Mucosa of descending colon (tissue), 3 donors: Measurements from ENCODE around the gene NPEPL1. TPM values are rescaled to one million over a fixed set of nuclear protein-coding genes. Genes with fewer than 3 reads are reported as not detected.
A peak's percentile ranks its signal among the peaks of the same experiment; 100 is the strongest.
"Not testable (repeated sequence)": the region's sequence is repeated elsewhere in the genome, so short reads cannot be mapped to it uniquely, and the experiment has no call there.

ENCODE experiments used
- ATAC-seq: fragments of 200-7000 bp; cut with Tn5 transposase; one replicate; pipeline ENCODE4 v1.9.1; 2020; ENCODE audit warnings: mild to moderate bottlenecking, moderate library complexity
- DNase-seq, 3 donors: peaks; one replicate each; pipeline ENCODE4 v3.0.0-alpha.2; 2020
- H3K36me3 ChIP-seq: fragments of 200-600 bp; one replicate; pipeline ENCODE4 v1.8.0; 2021; ENCODE audit warnings: low read depth, mild to moderate bottlenecking
- H3K4me1 ChIP-seq: fragments of 200-600 bp; one replicate; pipeline ENCODE4 v1.8.0; 2021; ENCODE audit warnings: low read depth, mild to moderate bottlenecking
- H3K4me3 ChIP-seq: fragments of 200-600 bp; one replicate; pipeline ENCODE4 v1.8.0; 2021; ENCODE audit warnings: mild to moderate bottlenecking
- H3K9me3 ChIP-seq: fragments of 200-600 bp; one replicate; pipeline ENCODE4 v1.8.0; 2021; ENCODE audit warnings: mild to moderate bottlenecking
- intact Hi-C, 2 donors: fragments of 100-400 bp; cut with DNase I in 1 of 2; cut with micrococcal nuclease in 1 of 2; formaldehyde crosslinking; loops; one replicate each; pipeline versions ENCODE4 v1.11.0 to v1.11.1; 2022; cut with DNase I, micrococcal nuclease
- long read RNA-seq, 2 donors: library from polyadenylated mRNA; unstranded; transcript quantifications; one replicate each; pipeline ENCODE4 v2.0.0, GENCODE V29; 2019 to 2021
- total RNA-seq, 3 donors: library from RNA; stranded (reverse); fragmentation: NEBNext Ultra II Directional in 2 of 3; extraction: Animal tissue kit (Norgen Biotek cat#: 25700) in 2 of 3; gene quantifications; one replicate each; pipeline versions ENCODE4 v1.2.1 to v1.2.4, GENCODE V29; 2021 to 2023
- TF ChIP-seq, protein P1 (sequence below): fragments of 200-600 bp; IDR thresholded peaks from one replicate; pipeline ENCODE4 v1.8.0; 2022; ENCODE audit warnings: antibody characterized with exemption, mild to moderate bottlenecking
- donor health status: DM: no; HTN: no; CAD: no; lungs with moderate emphysema.
- donor health status: DM: no; HTN: no; CAD: no.
- donor health status: DM: no; HTN: yes; CAD: no.

Gene NPEPL1
- total RNA-seq: 10 to 100 TPM; 26.8 to 41.6 (median 30.8) TPM
- long read RNA-seq, donor 1, transcript NPEPL1-201 (12 exons, 2,378 nt): major isoform, 80 of 129 reads
- long read RNA-seq, donor 1, partial matches to known transcripts: 18 of 129 reads
- long read RNA-seq, donor 1, other reads (novel, unspliced or antisense): 30 of 129 reads
- long read RNA-seq, donor 2, transcript NPEPL1-201 (12 exons, 2,378 nt): major isoform, 11 of 20 reads
- long read RNA-seq, donor 2, partial matches to known transcripts: 0 of 20 reads
- long read RNA-seq, donor 2, other reads (novel, unspliced or antisense): 9 of 20 reads

DNA sequence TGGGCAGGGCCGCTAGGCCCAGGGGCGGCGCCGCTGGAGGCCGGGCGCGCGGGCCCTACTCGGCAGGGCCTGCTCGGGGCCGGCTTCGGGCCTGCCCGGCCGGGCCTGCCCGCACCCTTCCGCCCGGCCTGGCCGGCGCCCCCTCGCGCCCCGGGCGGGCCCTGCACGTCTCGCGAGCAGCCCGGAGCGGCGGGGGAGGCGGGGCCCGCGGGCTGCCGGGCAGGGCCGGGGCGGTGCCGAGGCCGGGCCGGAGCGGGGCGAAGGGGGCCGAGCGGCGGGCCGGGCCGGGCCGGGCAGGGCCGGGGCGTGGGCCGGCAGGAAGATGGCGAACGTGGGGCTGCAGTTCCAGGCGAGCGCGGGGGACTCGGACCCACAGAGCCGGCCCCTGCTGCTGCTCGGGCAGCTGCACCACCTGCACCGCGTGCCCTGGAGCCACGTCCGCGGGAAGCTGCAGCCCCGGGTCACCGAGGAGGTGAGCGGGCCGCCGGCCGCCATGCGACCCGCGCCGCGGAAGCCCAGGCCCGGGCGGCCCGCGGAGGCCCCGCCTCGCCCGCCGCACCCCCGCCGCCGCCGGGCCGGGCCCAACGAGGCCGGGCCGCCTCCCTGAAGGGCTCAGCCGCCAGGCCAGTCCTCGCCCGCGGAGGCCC is at the start of gene NPEPL1:
NPEPL1 (plus strand) TSS at position 222 of the 647 bp plus-strand sequence; CDS start at position 323, 101 bp downstream.
- Histone ChIP-seq H3K4me3 (no peak within 1 kb of the TSS), H3K4me1 (peaks cover 16% of the 10 kb centered on the region), H3K9me3 (no peaks in the 10 kb centered on the region), H3K36me3 (no peaks in the 10 kb centered on the region)
- ATAC-seq (peak; percentile 96), DNase-seq (peak; percentile 78 to 87 (median 79))
- TF ChIP-seq, protein P1, sequence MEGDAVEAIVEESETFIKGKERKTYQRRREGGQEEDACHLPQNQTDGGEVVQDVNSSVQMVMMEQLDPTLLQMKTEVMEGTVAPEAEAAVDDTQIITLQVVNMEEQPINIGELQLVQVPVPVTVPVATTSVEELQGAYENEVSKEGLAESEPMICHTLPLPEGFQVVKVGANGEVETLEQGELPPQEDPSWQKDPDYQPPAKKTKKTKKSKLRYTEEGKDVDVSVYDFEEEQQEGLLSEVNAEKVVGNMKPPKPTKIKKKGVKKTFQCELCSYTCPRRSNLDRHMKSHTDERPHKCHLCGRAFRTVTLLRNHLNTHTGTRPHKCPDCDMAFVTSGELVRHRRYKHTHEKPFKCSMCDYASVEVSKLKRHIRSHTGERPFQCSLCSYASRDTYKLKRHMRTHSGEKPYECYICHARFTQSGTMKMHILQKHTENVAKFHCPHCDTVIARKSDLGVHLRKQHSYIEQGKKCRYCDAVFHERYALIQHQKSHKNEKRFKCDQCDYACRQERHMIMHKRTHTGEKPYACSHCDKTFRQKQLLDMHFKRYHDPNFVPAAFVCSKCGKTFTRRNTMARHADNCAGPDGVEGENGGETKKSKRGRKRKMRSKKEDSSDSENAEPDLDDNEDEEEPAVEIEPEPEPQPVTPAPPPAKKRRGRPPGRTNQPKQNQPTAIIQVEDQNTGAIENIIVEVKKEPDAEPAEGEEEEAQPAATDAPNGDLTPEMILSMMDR: peak; percentile 21
- intact Hi-C loops: no loop called here

GRCh38 chr20:58642896-58643295 is 49.7 kb upstream of the NPEPL1 start:
- DNase-seq, ATAC-seq, H3K4me3 ChIP-seq, H3K36me3 ChIP-seq, H3K9me3 ChIP-seq, H3K4me1 ChIP-seq, intact Hi-C loops: not testable (repeated sequence)

GRCh38 chr20:58645412-58645968 is 47.1 kb upstream of the NPEPL1 start:
- Histone ChIP-seq H3K4me1 (no peaks in the 10 kb centered on the region), H3K36me3 (no peaks in the 10 kb centered on the region), H3K9me3 (no peaks in the 10 kb centered on the region), H3K4me3 (no peak overlapping the region)
- ATAC-seq (peak; percentile 28), DNase-seq (no peak)
- TF ChIP-seq, protein P1: no peak
- intact Hi-C loops: no loop called here

GRCh38 chr20:58646257-58646656 is 46.3 kb upstream of the NPEPL1 start:
- ATAC-seq (no peak), DNase-seq (no peak)
- Histone ChIP-seq H3K36me3 (no peaks in the 10 kb centered on the region), H3K4me1 (no peaks in the 10 kb centered on the region), H3K4me3 (no peak overlapping the region), H3K9me3 (no peaks in the 10 kb centered on the region)
- TF ChIP-seq, protein P1: no peak
- intact Hi-C loops: no loop called here

GRCh38 chr20:58646703-58647102 is 45.9 kb upstream of the NPEPL1 start:
- no peak for DNase-seq
- TF ChIP-seq, protein P1: no peak
- intact Hi-C loops: no loop called here
- Histone ChIP-seq H3K4me1 (no peaks in the 10 kb centered on the region), H3K4me3 (no peak overlapping the region), H3K36me3 (no peaks in the 10 kb centered on the region), H3K9me3 (no peaks in the 10 kb centered on the region)
- ATAC-seq: no peak

DNA sequence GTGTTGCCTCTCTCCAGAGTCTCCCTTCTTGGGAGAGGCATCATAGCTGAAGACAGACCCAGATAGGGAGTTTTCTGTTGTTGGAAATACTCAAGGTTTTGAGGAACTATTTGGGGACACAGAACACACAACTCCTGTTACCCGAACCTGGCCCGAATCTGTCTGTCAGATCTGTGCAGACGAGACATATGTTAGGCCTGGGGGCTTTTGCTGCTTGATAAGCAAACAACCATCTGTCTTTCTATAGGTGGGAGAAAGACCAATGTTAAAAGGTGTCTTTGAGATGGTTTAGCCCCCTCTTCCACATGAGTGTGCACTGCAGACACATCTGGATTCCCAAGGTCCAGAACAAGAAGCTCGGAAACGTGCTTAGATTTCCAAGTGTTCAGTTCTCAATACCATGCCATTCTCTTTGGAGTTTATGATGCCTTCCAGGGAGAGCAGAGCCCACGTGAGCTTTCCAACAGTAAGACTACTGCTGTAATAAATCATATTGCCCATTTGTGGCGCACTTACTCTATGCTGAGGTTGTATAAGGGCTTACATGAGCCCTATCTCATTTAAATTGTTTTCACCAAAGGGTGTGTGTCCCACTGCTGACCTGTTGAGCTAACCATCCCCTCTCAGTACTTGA is 45.3 kb upstream of the NPEPL1 start:
- no peaks in the 10 kb centered on the region for H3K36me3 ChIP-seq
- no peaks in the 10 kb centered on the region for H3K9me3 ChIP-seq
- ATAC-seq: no peak
- H3K4me3 ChIP-seq: no peak overlapping the region
- TF ChIP-seq, protein P1: no peak
- intact Hi-C loops: no loop called here
- no peak for DNase-seq
- H3K4me1 ChIP-seq: no peaks in the 10 kb centered on the region
